Memory B cell (primary cell): ENCODE measurements around the gene SOCS6.
"Not testable (repeated sequence)": the region's sequence is repeated elsewhere in the genome, so short reads cannot be mapped to it uniquely, and the experiment has no call there.

Experiments used
- ATAC-seq: fragments of 150-1000 bp; cut with Tn5 transposase; 2 replicates; pipeline ENCODE4 v1.10.0; 2021; ENCODE audit warnings: low read depth, mild to moderate bottlenecking, moderate library complexity
- DNase-seq, 2 donors: peaks; one replicate each; pipeline ENCODE4 v3.0.0; 2022; ENCODE audit warnings: low spot score in 2 of 2
- H3K27ac Mint-ChIP-seq: one replicate; pipeline ENCODE4 v1.8.0; 2022; ENCODE audit warnings: mild to moderate bottlenecking, moderate library complexity, mixed read lengths
- H3K27me3 Mint-ChIP-seq: one replicate; pipeline ENCODE4 v1.8.0; 2022; ENCODE audit warnings: mixed read lengths
- H3K36me3 Mint-ChIP-seq: one replicate; pipeline ENCODE4 v1.8.0; 2022; ENCODE audit warnings: mild to moderate bottlenecking, mixed read lengths
- H3K4me1 Mint-ChIP-seq: one replicate; pipeline ENCODE4 v1.8.0; 2022; ENCODE audit warnings: mixed read lengths
- H3K4me3 Mint-ChIP-seq: one replicate; pipeline ENCODE4 v1.8.0; 2022; ENCODE audit warnings: mild to moderate bottlenecking, moderate library complexity, mixed read lengths
- H3K9me3 Mint-ChIP-seq: one replicate; pipeline ENCODE4 v1.8.0; 2022; ENCODE audit warnings: mixed read lengths

SOCS6 gene

GRCh38 chr18:70288851-70289328 is at the start of gene SOCS6:
Gene SOCS6 (plus strand): TSS chr18:70289045. CDS start chr18:70324669, 35,624 bp downstream.
- no peak within 1 kb of the TSS for H3K27ac Mint-ChIP-seq
- DNase-seq (peak; percentile 0 to 18), ATAC-seq (peak; percentile 56)
- peak within 1 kb of the TSS; percentile 62 for H3K4me3 Mint-ChIP-seq
- peaks cover 2% of the 10 kb centered on the region for H3K4me1 Mint-ChIP-seq
- H3K27me3 Mint-ChIP-seq, result peaks cover 4% of the 10 kb centered on the region
- H3K9me3 Mint-ChIP-seq, result no peaks in the 10 kb centered on the region
- no peaks in the 10 kb centered on the region for H3K36me3 Mint-ChIP-seq

- Mint-ChIP-seq H3K27ac (no peak overlapping the region), H3K4me1 (no peaks in the 10 kb centered on the region), H3K27me3 (no peaks in the 10 kb centered on the region), H3K36me3 (no peaks in the 10 kb centered on the region), H3K4me3 (no peak overlapping the region), H3K9me3 (no peaks in the 10 kb centered on the region)
- ATAC-seq (no peak), DNase-seq (no peak)
Observed at GRCh38 chr18:70243131-70243929, 45.5 kb upstream of the SOCS6 start.

- no peak overlapping the region for H3K4me3 Mint-ChIP-seq
Observed at GRCh38 chr18:70246061-70246466, 42.8 kb upstream of the SOCS6 start.

GRCh38 chr18:70249118-70249517 is 39.7 kb upstream of the SOCS6 start:
- Mint-ChIP-seq H3K27ac (no peak overlapping the region), H3K36me3 (no peaks in the 10 kb centered on the region), H3K27me3 (no peaks in the 10 kb centered on the region), H3K4me3 (no peak overlapping the region), H3K4me1 (no peaks in the 10 kb centered on the region), H3K9me3 (no peaks in the 10 kb centered on the region)
- DNase-seq, result no peak
- no peak for ATAC-seq

More at GRCh38 chr18:70246061-70246466, 42.8 kb upstream of the SOCS6 start:
- ATAC-seq (no peak), DNase-seq (no peak)
- Mint-ChIP-seq H3K27ac (no peak overlapping the region), H3K27me3 (no peaks in the 10 kb centered on the region), H3K36me3 (no peaks in the 10 kb centered on the region), H3K4me1 (no peaks in the 10 kb centered on the region), H3K9me3 (no peaks in the 10 kb centered on the region)

- H3K36me3 Mint-ChIP-seq, DNase-seq, H3K4me1 Mint-ChIP-seq, H3K4me3 Mint-ChIP-seq, ATAC-seq, H3K9me3 Mint-ChIP-seq, H3K27ac Mint-ChIP-seq, H3K27me3 Mint-ChIP-seq: not testable (repeated sequence)
Observed at GRCh38 chr18:70249861-70250260, 39.0 kb upstream of the SOCS6 start.

GRCh38 chr18:70250781-70251180 is 38.1 kb upstream of the SOCS6 start:
- no peak overlapping the region for H3K4me3 Mint-ChIP-seq
- H3K4me1 Mint-ChIP-seq, result no peaks in the 10 kb centered on the region
- H3K27me3 Mint-ChIP-seq, result no peaks in the 10 kb centered on the region
- H3K27ac Mint-ChIP-seq, result no peak overlapping the region
- DNase-seq (no peak), ATAC-seq (no peak)
- no peaks in the 10 kb centered on the region for H3K36me3 Mint-ChIP-seq
- no peaks in the 10 kb centered on the region for H3K9me3 Mint-ChIP-seq

- no peak for ATAC-seq
- H3K4me1 Mint-ChIP-seq, result no peaks in the 10 kb centered on the region
- no peak for DNase-seq
- no peaks in the 10 kb centered on the region for H3K36me3 Mint-ChIP-seq
- no peak overlapping the region for H3K4me3 Mint-ChIP-seq
- no peaks in the 10 kb centered on the region for H3K9me3 Mint-ChIP-seq
- no peak overlapping the region for H3K27ac Mint-ChIP-seq
- no peaks in the 10 kb centered on the region for H3K27me3 Mint-ChIP-seq
Observed at GRCh38 chr18:70256184-70256583, 32.7 kb upstream of the SOCS6 start.

GRCh38 chr18:70256994-70257393 is 31.9 kb upstream of the SOCS6 start:
- Mint-ChIP-seq H3K4me1 (no peaks in the 10 kb centered on the region), H3K9me3 (no peaks in the 10 kb centered on the region), H3K27ac (no peak overlapping the region), H3K4me3 (no peak overlapping the region), H3K27me3 (no peaks in the 10 kb centered on the region), H3K36me3 (no peaks in the 10 kb centered on the region)
- DNase-seq (no peak), ATAC-seq (no peak)

- Mint-ChIP-seq H3K4me1 (no peaks in the 10 kb centered on the region), H3K36me3 (no peaks in the 10 kb centered on the region), H3K9me3 (no peaks in the 10 kb centered on the region), H3K27ac (no peak overlapping the region), H3K4me3 (no peak overlapping the region), H3K27me3 (no peaks in the 10 kb centered on the region)
- DNase-seq, result no peak
- no peak for ATAC-seq
Observed at GRCh38 chr18:70258243-70258642, 30.6 kb upstream of the SOCS6 start.

GRCh38 chr18:70260683-70261082 is 28.2 kb upstream of the SOCS6 start:
- no peaks in the 10 kb centered on the region for H3K36me3 Mint-ChIP-seq

GRCh38 chr18:70261141-70261788 is 27.6 kb upstream of the SOCS6 start:
- ATAC-seq (no peak), DNase-seq (no peak)
- no peak overlapping the region for H3K4me3 Mint-ChIP-seq
- no peaks in the 10 kb centered on the region for H3K27me3 Mint-ChIP-seq
- H3K27ac Mint-ChIP-seq, result no peak overlapping the region
- no peaks in the 10 kb centered on the region for H3K9me3 Mint-ChIP-seq
- H3K4me1 Mint-ChIP-seq, result no peaks in the 10 kb centered on the region
- H3K36me3 Mint-ChIP-seq, result no peaks in the 10 kb centered on the region

More at GRCh38 chr18:70260683-70261082, 28.2 kb upstream of the SOCS6 start:
- Mint-ChIP-seq H3K4me1 (no peaks in the 10 kb centered on the region), H3K27ac (no peak overlapping the region), H3K27me3 (no peaks in the 10 kb centered on the region), H3K4me3 (no peak overlapping the region), H3K9me3 (no peaks in the 10 kb centered on the region)
- no peak for DNase-seq
- ATAC-seq, result no peak

- ATAC-seq, result no peak
- no peaks in the 10 kb centered on the region for H3K27me3 Mint-ChIP-seq
- H3K4me3 Mint-ChIP-seq, result no peak overlapping the region
Observed at GRCh38 chr18:70263336-70263735, 25.5 kb upstream of the SOCS6 start.

GRCh38 chr18:70271742-70272141 is 17.1 kb upstream of the SOCS6 start:
- ATAC-seq, result no peak

More at GRCh38 chr18:70263336-70263735, 25.5 kb upstream of the SOCS6 start:
- no peaks in the 10 kb centered on the region for H3K4me1 Mint-ChIP-seq
- H3K27ac Mint-ChIP-seq, result no peak overlapping the region
- H3K36me3 Mint-ChIP-seq, result no peaks in the 10 kb centered on the region
- peaks cover 2% of the 10 kb centered on the region for H3K9me3 Mint-ChIP-seq
- DNase-seq, result no peak

GRCh38 chr18:70273021-70273420 is 15.8 kb upstream of the SOCS6 start:
- Mint-ChIP-seq H3K4me1 (no peaks in the 10 kb centered on the region), H3K27me3 (peaks cover 6% of the 10 kb centered on the region), H3K9me3 (peaks cover 15% of the 10 kb centered on the region), H3K27ac (no peak overlapping the region), H3K36me3 (peaks cover 4% of the 10 kb centered on the region), H3K4me3 (no peak overlapping the region)
- ATAC-seq (no peak), DNase-seq (no peak)

More at GRCh38 chr18:70271742-70272141, 17.1 kb upstream of the SOCS6 start:
- DNase-seq, result no peak
- peaks cover 4% of the 10 kb centered on the region for H3K27me3 Mint-ChIP-seq
- no peak overlapping the region for H3K27ac Mint-ChIP-seq
- no peaks in the 10 kb centered on the region for H3K4me1 Mint-ChIP-seq
- no peak overlapping the region for H3K4me3 Mint-ChIP-seq
- peaks cover 17% of the 10 kb centered on the region for H3K9me3 Mint-ChIP-seq
- H3K36me3 Mint-ChIP-seq, result peaks cover 4% of the 10 kb centered on the region
